Choroid plexus epithelial cell (primary cell): ENCODE data around the gene OR4D9.

Experiments
- DNase-seq: peaks from one replicate; pipeline ENCODE4 v3.0.0-alpha.2; 2010; ENCODE audit warnings: low read depth
- H3K4me3 ChIP-seq: 2 replicates; pipeline ENCODE4 v1.5.1; 2011; ENCODE audit warnings: low read depth, mild to moderate bottlenecking, control low read depth, low read length, moderate library complexity
- CTCF ChIP-seq: conservative IDR thresholded peaks from 2 replicates; pipeline ENCODE4 v1.5.1; 2011; ENCODE audit warnings: low read depth, mild to moderate bottlenecking, control low read depth, inconsistent platforms, low read length, moderate library complexity

OR4D9 gene

DNA sequence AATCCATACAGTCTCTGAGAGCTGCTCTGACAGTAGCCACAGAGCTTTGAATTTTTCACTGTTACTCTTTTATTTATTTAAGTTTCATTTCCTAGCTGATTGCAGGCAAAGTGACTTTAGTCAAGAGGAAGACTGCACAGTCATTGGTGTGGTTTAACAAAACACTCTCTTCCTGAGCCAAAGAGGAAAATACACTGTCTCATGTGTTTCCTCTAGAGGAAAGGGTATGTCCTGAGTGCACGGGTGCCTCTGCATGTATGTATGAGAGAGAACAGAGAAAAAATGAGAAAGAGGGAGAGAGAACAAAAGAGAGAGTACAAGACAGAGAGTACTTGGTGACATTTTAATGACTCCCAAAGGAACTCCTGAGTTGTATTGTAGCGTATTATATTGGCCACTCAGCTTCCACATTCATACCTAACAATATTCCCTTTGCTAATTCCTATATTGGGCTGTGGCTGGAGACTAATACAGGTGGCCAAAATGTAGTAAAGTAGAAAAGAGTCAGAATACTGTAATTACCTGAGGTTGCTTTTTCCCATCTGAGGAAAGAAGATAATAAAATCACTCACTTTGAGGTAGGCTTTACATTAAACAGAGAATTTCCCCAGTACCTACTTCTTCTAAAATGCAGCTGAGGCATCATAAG lies at the start of gene OR4D9:
Gene OR4D9 (plus strand): TSS at position 599 of the 649 bp plus-strand sequence. CDS start 3,374 bp downstream, outside the sequence.
- no peak within 1 kb of the TSS for H3K4me3 ChIP-seq
- peak; percentile 9 for DNase-seq
- TF ChIP-seq CTCF = no peak

- TF ChIP-seq CTCF = no peak
- DNase-seq = peak; percentile 24
Measured at GRCh38 chr11:59463190-59463641, 48.1 kb upstream of the OR4D9 start.

DNA sequence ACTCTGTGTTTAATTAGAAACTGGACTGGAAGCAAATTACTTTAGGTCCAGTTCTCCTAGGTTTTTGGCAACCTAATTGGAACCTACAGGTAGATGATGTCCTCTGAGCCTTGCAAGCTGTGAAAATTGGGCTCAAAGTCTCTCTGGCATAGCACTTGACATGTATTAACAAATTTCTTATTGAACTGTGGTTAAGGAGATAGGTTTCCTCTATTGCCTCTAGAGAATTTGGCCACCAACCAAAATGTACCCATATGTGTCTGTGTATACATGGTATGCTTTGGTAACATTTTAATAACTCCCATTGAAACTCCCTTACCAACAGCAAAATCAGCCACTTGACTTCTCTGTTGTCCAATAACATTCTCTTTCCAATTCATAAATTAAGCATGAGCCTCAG lies 38.3 kb upstream of the OR4D9 start, which contains the start of gene OR4D10:
Gene OR4D10 (plus strand): TSS at position 301 of the 400 bp plus-strand sequence. CDS start 4,115 bp downstream, outside the sequence.
- no peak within 1 kb of the TSS for H3K4me3 ChIP-seq
- DNase-seq = no peak

More at GRCh38 chr11:59463190-59463641, 48.1 kb upstream of the OR4D9 start:
- no peak overlapping the region for H3K4me3 ChIP-seq

GRCh38 chr11:59475176-59475575 lies 36.2 kb upstream of the OR4D9 start:
- H3K4me3 ChIP-seq = no peak overlapping the region
- no peak for TF ChIP-seq CTCF
- DNase-seq = no peak

More for the DNA sequence above, 38.3 kb upstream of the OR4D9 start, which contains the start of gene OR4D10:
- TF ChIP-seq CTCF = no peak

DNA sequence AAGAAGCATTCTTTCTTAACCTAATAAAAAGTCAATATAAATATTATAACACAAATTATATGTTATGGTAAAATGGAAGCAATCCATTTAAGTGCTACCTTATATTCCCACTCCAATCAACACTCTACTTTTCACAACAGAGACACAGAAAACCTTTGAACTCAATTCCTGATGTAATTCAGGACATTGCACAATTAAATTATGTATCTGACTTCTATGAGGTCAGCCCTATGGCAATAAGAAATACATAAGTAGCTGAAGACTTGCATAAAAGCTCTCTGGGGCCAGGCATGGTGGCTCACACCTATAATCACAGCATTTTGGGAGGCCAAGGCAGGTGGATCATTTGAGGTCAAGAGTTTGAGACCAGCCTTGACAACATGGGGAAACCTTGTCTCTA lies 31.4 kb upstream of the OR4D9 start:
- no peak for TF ChIP-seq CTCF
- H3K4me3 ChIP-seq = no peak overlapping the region
- DNase-seq = no peak

- no peak for TF ChIP-seq CTCF
- DNase-seq = no peak
- no peak overlapping the region for H3K4me3 ChIP-seq
Measured at GRCh38 chr11:59480359-59480758, 31.0 kb upstream of the OR4D9 start.

DNA sequence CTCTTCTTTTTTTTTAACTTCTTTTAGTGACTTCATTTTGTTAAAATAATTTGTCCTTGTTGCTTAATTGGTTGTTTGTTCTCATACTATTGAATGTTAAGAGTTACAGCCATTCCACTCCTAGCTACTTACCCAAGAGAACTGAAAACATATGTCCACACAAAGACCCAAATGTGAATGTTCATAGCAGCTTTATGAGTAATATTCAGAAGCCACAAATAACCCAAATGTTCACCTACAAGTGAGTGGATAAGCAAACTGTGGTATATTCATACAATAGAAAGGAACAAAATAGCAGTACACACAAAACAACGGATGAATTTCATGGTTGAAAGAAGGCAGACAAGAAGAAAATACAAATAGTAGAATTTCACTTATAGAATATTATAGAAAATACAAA lies 9.4 kb upstream of the OR4D9 start:
- TF ChIP-seq CTCF = no peak

More for the DNA sequence above, 9.4 kb upstream of the OR4D9 start:
- no peak for DNase-seq
- H3K4me3 ChIP-seq = no peak overlapping the region
